Measurements from ENCODE around the gene STOML1. TPM values are rescaled to one million over a fixed set of nuclear protein-coding genes. Genes with fewer than 3 reads are reported as not detected.

Gene STOML1
- polyA plus RNA-seq, 1 donor from 2014 or later: 49.5 TPM

DNA sequence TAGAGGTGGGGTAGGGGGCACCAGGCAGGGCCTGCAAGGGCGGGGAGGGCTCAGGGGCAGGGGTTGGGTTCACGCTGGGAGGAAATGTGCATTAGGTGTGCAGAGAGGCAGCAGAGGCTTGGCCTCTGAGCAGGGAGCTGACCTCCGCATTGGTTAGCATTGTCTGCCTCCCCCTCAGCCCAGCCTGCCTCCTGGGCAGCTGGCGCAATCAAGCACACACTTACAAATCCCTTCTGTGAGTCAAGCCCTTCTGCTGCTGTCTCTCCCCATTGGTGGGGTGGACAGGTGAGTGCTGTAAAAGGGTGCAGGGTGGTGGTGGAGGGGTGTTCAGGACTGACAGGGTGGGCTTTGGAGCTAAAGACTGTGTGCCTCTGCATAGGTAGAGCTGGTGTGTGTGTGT is 56.5 kb downstream of the STOML1 start:
- no peak overlapping the region for H3K4me2 ChIP-seq (ENCODE audit: low read length)
- H3K36me3 ChIP-seq (ENCODE audit: insufficient read depth, low read length): no peaks in the 10 kb centered on the region
- H3K27ac ChIP-seq (ENCODE audit: low read length): no peak overlapping the region

DNA sequence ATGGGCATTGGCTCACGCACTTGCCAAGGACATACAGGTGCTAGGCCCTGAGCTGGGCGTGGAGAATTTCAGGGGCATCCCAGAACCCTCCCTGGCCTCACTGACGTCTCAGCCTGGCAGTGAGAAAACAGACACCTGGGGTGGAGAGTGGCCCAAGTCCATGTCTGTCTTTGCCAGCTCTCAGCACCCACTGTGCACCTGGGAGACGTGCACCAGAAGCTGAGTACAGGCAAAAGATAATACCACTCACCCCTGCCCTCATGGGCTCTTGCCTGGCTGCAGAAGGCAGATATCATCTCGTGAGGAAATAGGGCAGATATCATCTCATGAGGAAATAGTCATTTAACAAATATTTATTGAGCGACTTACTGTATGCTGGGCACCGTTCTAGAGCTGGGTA is 57.8 kb downstream of the STOML1 start:
- Histone ChIP-seq H3K36me3 (ENCODE audit: insufficient read depth, low read length) (no peaks in the 10 kb centered on the region), H3K9me2 (ENCODE audit: insufficient read depth, low read length) (no peaks in the 10 kb centered on the region), H3K79me2 (replicated peaks; ENCODE audit: insufficient read depth, low read length) (no peaks in the 10 kb centered on the region), H2AFZ (ENCODE audit: low read depth, low read length) (no peak overlapping the region), H3K9me3 (ENCODE audit: low read length) (no peaks in the 10 kb centered on the region), H3K27ac (ENCODE audit: low read length) (no peak overlapping the region), H3K4me2 (ENCODE audit: low read length) (no peak overlapping the region), H3K4me3 (ENCODE audit: low read length) (no peak overlapping the region), H3F3A (ENCODE audit: insufficient read depth, low read length, poor library complexity, severe bottlenecking) (no peaks in the 10 kb centered on the region), H4K20me1 (ENCODE audit: insufficient read depth) (no peaks in the 10 kb centered on the region), H3K9ac (ENCODE audit: low read length) (no peak overlapping the region), H3K27me3 (ENCODE audit: insufficient read depth, low read depth, low read length) (no peaks in the 10 kb centered on the region)
- TF ChIP-seq, protein P1, sequence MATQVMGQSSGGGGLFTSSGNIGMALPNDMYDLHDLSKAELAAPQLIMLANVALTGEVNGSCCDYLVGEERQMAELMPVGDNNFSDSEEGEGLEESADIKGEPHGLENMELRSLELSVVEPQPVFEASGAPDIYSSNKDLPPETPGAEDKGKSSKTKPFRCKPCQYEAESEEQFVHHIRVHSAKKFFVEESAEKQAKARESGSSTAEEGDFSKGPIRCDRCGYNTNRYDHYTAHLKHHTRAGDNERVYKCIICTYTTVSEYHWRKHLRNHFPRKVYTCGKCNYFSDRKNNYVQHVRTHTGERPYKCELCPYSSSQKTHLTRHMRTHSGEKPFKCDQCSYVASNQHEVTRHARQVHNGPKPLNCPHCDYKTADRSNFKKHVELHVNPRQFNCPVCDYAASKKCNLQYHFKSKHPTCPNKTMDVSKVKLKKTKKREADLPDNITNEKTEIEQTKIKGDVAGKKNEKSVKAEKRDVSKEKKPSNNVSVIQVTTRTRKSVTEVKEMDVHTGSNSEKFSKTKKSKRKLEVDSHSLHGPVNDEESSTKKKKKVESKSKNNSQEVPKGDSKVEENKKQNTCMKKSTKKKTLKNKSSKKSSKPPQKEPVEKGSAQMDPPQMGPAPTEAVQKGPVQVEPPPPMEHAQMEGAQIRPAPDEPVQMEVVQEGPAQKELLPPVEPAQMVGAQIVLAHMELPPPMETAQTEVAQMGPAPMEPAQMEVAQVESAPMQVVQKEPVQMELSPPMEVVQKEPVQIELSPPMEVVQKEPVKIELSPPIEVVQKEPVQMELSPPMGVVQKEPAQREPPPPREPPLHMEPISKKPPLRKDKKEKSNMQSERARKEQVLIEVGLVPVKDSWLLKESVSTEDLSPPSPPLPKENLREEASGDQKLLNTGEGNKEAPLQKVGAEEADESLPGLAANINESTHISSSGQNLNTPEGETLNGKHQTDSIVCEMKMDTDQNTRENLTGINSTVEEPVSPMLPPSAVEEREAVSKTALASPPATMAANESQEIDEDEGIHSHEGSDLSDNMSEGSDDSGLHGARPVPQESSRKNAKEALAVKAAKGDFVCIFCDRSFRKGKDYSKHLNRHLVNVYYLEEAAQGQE (IDR thresholded peaks at IDR 0.05; ENCODE audit: borderline replicate concordance): no peak
- TF ChIP-seq MXI1 (conservative IDR thresholded peaks at IDR 0.05; ENCODE audit: poor library complexity, severe bottlenecking) (no peak), SMC3 (conservative IDR thresholded peaks at IDR 0.05; ENCODE audit: poor library complexity) (no peak), EP300 (conservative IDR thresholded peaks at IDR 0.05; ENCODE audit: poor library complexity, severe bottlenecking) (no peak), EZH2 (IDR thresholded peaks at IDR 0.05; ENCODE audit: borderline replicate concordance, insufficient read depth, low read length, poor library complexity, severe bottlenecking) (no peak), TAF1 (IDR thresholded peaks at IDR 0.05; ENCODE audit: low read depth) (no peak), POLR2AphosphoS5 (IDR thresholded peaks at IDR 0.05) (no peak), RAD21 (conservative IDR thresholded peaks at IDR 0.05) (no peak)
- TF ChIP-seq, protein P2, sequence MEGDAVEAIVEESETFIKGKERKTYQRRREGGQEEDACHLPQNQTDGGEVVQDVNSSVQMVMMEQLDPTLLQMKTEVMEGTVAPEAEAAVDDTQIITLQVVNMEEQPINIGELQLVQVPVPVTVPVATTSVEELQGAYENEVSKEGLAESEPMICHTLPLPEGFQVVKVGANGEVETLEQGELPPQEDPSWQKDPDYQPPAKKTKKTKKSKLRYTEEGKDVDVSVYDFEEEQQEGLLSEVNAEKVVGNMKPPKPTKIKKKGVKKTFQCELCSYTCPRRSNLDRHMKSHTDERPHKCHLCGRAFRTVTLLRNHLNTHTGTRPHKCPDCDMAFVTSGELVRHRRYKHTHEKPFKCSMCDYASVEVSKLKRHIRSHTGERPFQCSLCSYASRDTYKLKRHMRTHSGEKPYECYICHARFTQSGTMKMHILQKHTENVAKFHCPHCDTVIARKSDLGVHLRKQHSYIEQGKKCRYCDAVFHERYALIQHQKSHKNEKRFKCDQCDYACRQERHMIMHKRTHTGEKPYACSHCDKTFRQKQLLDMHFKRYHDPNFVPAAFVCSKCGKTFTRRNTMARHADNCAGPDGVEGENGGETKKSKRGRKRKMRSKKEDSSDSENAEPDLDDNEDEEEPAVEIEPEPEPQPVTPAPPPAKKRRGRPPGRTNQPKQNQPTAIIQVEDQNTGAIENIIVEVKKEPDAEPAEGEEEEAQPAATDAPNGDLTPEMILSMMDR (IDR thresholded peaks at IDR 0.05; ENCODE audit: poor library complexity, severe bottlenecking): no peak

More for the DNA sequence above, 56.5 kb downstream of the STOML1 start:
- H2AFZ ChIP-seq (ENCODE audit: low read depth, low read length): no peak overlapping the region
- H3K27me3 ChIP-seq (ENCODE audit: insufficient read depth, low read depth, low read length): no peaks in the 10 kb centered on the region
- no peaks in the 10 kb centered on the region for H3F3A ChIP-seq (ENCODE audit: insufficient read depth, low read length, poor library complexity, severe bottlenecking)
- H3K4me3 ChIP-seq (ENCODE audit: low read length): no peak overlapping the region
- H3K9ac ChIP-seq (ENCODE audit: low read length): no peak overlapping the region
- no peaks in the 10 kb centered on the region for H3K9me2 ChIP-seq (ENCODE audit: insufficient read depth, low read length)
- no peaks in the 10 kb centered on the region for H3K9me3 ChIP-seq (ENCODE audit: low read length)
- no peaks in the 10 kb centered on the region for H3K79me2 ChIP-seq (replicated peaks; ENCODE audit: insufficient read depth, low read length)
- TF ChIP-seq MXI1 (conservative IDR thresholded peaks at IDR 0.05; ENCODE audit: poor library complexity, severe bottlenecking) (no peak), TAF1 (IDR thresholded peaks at IDR 0.05; ENCODE audit: low read depth) (no peak)
- TF ChIP-seq, protein P2 (IDR thresholded peaks at IDR 0.05; ENCODE audit: poor library complexity, severe bottlenecking): no peak
- H4K20me1 ChIP-seq (ENCODE audit: insufficient read depth): no peaks in the 10 kb centered on the region

Data from neural cell (in vitro differentiated cells).